SW 1271 (cell line): ENCODE data around the gene CTU2.

Experiments
- DNase-seq, 2 experiments: peaks; one replicate each; lab custom pipeline; 2025; lab: John Stamatoyannopoulos, UW

Gene CTU2

DNA sequence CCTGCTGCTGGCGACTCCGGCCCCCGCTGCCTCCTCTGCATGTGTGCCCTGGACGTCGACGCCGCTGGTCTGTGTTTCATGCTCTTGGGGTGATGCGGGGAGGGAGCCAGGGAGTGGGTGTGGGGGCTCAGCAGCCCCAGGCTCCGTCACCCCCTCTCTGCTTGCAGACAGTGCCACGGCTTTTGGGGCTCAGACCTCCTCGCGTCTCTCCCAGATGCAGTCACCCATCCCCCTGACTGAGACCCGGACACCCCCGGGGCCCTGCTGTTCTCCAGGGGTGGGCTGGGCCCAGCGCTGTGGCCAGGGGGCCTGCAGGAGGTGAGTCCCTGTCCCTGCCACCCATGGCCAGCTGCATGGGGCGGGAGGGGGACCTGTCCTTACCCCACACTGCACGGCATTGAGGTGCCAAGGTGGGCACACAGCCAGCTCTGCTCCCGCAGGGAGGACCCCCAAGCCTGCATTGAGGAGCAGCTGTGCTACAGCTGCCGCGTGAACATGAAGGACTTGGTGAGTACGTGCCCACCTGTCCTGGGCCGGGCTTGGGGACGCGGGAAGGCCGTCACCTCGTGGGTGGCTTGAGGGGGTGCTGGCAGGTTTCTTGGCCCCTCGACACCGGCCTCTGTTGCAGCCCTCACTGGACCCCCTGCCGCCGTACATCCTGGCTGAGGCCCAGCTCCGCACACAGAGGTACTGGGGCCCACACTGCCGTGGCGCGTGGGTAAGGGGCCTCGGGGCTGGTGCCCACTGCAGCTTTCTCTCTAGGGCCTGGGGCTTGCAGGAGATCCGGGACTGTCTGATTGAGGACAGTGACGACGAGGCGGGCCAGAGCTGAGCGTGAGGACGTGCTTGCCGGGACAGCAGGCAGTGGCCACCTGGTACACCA lies 8.4 kb downstream of the CTU2 start:
- no peak for DNase-seq

GRCh38 chr16:88715312-88716190 lies 9.2 kb downstream of the CTU2 start:
- no peak for DNase-seq

GRCh38 chr16:88716201-88716600 lies 9.9 kb downstream of the CTU2 start:
- no peak for DNase-seq

GRCh38 chr16:88716601-88717001 lies 10.3 kb downstream of the CTU2 start:
- DNase-seq: no peak

GRCh38 chr16:88718178-88718577 lies 11.9 kb downstream of the CTU2 start:
- DNase-seq: no peak

- no peak for DNase-seq
Observed at GRCh38 chr16:88719267-88719932, 13.1 kb downstream of the CTU2 start.

GRCh38 chr16:88719933-88720296 lies 13.6 kb downstream of the CTU2 start:
- no peak for DNase-seq

GRCh38 chr16:88720396-88720970 lies 14.2 kb downstream of the CTU2 start:
- no peak for DNase-seq

- no peak for DNase-seq
Observed at GRCh38 chr16:88721236-88721635, 14.9 kb downstream of the CTU2 start.

DNA sequence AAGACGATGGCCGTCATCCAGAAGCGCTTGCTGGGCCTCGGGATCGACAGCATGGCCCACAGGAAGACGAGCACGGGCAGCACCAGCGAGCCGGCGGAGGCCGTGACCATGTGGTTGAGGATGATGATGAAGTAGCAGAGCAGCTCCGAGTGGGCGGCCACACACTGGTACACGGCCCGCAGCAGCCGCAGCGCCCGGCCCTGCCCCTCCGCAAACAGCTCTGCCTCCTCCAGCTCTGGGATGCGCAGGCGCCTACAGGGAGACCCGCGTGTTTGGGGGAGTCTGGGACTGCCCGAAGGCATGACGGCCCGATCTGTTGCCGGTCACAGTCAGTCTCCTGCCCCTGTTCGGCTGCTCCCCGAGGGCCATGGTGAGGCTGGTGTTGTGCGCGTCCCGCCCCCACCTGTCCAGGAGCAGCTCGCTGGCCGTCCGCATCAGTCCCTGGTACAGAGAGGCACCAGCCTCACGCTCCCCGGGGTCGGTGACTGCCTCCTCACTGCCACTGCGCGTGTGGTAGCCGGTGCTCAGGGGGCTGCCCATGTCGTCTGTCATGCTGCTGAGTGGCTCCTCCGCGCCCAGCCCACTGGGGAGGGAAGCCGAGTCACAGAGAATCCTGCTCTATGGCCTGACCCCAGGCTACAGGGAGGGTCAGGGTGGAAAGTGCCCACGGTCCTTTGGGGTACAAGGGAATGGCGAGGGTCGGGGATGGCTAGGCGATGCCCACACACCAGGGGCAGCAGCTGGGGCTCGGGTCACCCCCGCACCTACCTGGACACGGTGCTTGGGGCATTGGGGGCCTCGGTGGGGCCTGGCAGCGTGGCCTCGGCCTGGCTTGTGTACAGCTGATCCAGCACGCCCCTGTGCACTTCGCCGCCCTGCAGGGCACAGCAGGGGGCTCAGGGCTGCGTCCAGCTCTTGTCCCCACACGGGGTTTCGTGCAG lies 15.8 kb downstream of the CTU2 start:
- DNase-seq: no peak

DNA sequence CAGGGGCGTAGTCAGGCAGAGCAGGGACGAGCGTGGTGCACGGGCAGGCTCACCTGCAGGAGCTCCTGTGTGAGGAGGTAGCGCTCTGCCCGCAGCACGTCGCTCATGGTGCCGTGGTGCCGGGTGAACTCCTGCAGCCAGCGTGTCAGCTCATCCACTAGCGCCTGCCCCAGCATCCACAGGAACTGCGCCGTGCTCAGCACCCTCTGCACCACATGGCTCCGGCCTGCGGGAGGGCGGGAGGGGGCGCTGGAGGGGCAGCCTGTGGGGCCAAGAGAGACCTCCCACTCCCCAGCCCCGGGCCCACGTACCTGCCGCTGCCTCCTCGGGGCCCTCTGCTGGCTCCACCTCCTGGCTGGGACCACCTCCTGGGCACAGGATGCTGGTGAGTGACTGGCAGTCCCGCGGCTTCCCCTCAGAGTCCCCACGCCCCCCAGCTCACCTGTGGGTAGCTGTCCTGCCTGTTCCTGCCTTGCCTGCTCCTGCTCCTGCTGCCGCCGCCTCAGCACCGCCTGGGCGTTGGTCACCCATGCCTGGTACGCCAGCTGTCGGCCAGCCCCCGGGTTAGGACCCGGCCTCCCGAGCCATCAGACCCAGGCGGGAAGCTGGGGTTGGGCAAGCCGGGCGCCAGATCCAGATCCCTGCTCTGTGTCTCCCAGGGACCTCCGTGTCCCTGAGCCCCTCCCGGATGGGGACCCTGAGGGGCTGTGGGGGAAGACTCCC lies 16.6 kb downstream of the CTU2 start:
- no peak for DNase-seq

DNA sequence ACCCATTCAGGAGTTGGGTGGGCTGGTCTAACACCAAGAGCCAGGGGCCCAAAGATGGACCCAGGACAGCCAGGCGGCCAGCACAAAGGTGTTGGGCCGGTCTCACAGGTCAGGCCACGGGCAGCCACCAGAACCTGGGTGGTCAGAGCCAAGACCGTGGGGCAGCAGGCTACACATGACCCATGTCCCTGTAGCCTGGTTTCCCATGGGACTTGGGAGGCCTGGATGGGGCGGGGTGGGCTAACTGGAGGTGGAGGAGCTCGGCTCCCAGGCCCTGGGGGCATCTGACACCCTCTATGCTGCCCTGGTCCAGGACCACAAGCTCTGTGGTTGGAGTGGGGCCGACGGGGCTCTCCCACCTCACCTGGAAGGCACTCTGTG lies 17.2 kb downstream of the CTU2 start:
- no peak for DNase-seq

GRCh38 chr16:88723911-88724310 lies 17.6 kb downstream of the CTU2 start:
- no peak for DNase-seq

- no peak for DNase-seq
Observed at GRCh38 chr16:88724855-88725555, 18.7 kb downstream of the CTU2 start.

GRCh38 chr16:88725609-88726407 lies 19.5 kb downstream of the CTU2 start:
- DNase-seq: no peak

DNA sequence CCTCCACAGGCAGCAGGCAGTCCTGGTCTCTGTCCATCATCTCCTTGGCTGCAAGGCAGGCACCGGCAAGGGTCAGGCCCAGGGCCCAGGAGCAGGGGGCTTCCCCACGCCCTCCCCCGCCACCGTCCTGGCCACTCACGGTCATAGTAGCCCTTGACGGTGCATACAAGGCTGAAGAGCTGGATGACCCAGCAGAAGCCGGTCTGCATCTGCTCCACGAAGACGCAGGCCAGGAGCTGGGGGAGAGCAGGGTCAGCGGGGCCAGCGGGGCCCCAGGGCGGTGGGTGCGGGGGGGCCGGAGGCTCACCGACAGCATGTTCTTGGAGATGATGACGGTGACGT lies 20.1 kb downstream of the CTU2 start:
- no peak for DNase-seq

DNA sequence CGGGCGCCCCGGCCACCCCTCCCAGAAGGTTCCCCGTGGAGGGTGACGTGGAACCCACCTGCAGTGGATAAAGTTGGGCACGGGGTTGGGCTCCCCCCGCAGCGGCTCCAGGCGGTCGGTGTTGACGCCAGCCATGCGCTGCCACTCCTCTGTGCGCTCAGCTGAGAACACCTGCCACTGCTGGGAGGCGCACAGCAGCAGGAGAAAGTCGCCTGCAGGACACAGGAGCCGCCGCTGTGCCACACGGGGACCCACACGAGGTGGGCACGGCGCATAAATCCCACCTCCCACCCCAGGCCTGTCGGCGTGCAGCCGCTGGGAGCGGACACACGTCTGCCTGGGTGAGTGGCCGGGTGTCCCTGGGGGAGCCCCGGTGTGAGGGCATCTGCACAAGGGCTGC lies 20.7 kb downstream of the CTU2 start:
- no peak for DNase-seq

GRCh38 chr16:88727871-88728270 lies 21.6 kb downstream of the CTU2 start:
- DNase-seq: no peak
